RCC 7860 (cell line): ENCODE measurements around the gene DNLZ.
A peak's percentile ranks its signal among the peaks of the same experiment; 100 is the strongest.
"Not testable (repeated sequence)": the region's sequence is repeated elsewhere in the genome, so short reads cannot be mapped to it uniquely, and the experiment has no call there.

ENCODE experiments used
- DNase-seq: peaks from one replicate; pipeline ENCODE4 v3.0.0-alpha.2; 2015; ENCODE audit warnings: low spot score
- FAIRE-seq: peaks from 2 replicates; lab custom pipeline; 2012; peaks lifted over from hg19 to GRCh38; lab: Jason Lieb, UNC

DNLZ gene

GRCh38 chr9:136361754-136362449, 1.6 kb downstream of the DNLZ start:
- FAIRE-seq (no peak), DNase-seq (no peak)

- DNase-seq (no peak), FAIRE-seq (no peak)
Measured at GRCh38 chr9:136361047-136361753, 2.3 kb downstream of the DNLZ start.

- DNase-seq (no peak), FAIRE-seq (no peak)
Measured at GRCh38 chr9:136359774-136360718, 3.5 kb downstream of the DNLZ start.

- no peak for FAIRE-seq
- no peak for DNase-seq
Measured at GRCh38 chr9:136358888-136359287, 4.7 kb downstream of the DNLZ start.

- DNase-seq (no peak), FAIRE-seq (no peak)
Measured at GRCh38 chr9:136358016-136358415, 5.5 kb downstream of the DNLZ start.

- DNase-seq (no peak), FAIRE-seq (no peak)
Measured at GRCh38 chr9:136357202-136357725, 6.3 kb downstream of the DNLZ start.

- FAIRE-seq (no peak), DNase-seq (no peak)
Measured at GRCh38 chr9:136355616-136356557, 7.7 kb downstream of the DNLZ start.

- DNase-seq (peak; percentile 53), FAIRE-seq (no peak)
Measured at GRCh38 chr9:136354592-136355085, 8.9 kb downstream of the DNLZ start.

- no peak for FAIRE-seq
- no peak for DNase-seq
Measured at GRCh38 chr9:136353757-136354488, 9.6 kb downstream of the DNLZ start.

- DNase-seq (no peak), FAIRE-seq (no peak)
Measured at GRCh38 chr9:136353088-136353487, 10.5 kb downstream of the DNLZ start.

GRCh38 chr9:136352682-136353081, 10.9 kb downstream of the DNLZ start:
- FAIRE-seq = no peak
- no peak for DNase-seq

GRCh38 chr9:136351868-136352267, 11.7 kb downstream of the DNLZ start:
- not testable (repeated sequence) for FAIRE-seq, DNase-seq

- FAIRE-seq (no peak), DNase-seq (no peak)
Measured at GRCh38 chr9:136351252-136351800, 12.2 kb downstream of the DNLZ start.

- DNase-seq (no peak), FAIRE-seq (no peak)
Measured at GRCh38 chr9:136349546-136349945, 14.0 kb downstream of the DNLZ start.

GRCh38 chr9:136348691-136349090, 14.9 kb downstream of the DNLZ start:
- no peak for FAIRE-seq
- no peak for DNase-seq

GRCh38 chr9:136347472-136348256, 15.9 kb downstream of the DNLZ start:
- FAIRE-seq (no peak), DNase-seq (no peak)

GRCh38 chr9:136346927-136347465, 16.5 kb downstream of the DNLZ start:
- FAIRE-seq = no peak
- DNase-seq = no peak

- no peak for FAIRE-seq
Measured at GRCh38 chr9:136346157-136346481, 17.4 kb downstream of the DNLZ start.

More at GRCh38 chr9:136346157-136346481, 17.4 kb downstream of the DNLZ start:
- no peak for DNase-seq
